NCI-H510A (cell line): ENCODE results near the gene DNMBP.
A peak's percentile ranks its signal among the peaks of the same experiment; 100 is the strongest.

Experiments used
- DNase-seq: peaks from one replicate; lab custom pipeline; 2025; lab: John Stamatoyannopoulos, UW

DNMBP gene

DNA sequence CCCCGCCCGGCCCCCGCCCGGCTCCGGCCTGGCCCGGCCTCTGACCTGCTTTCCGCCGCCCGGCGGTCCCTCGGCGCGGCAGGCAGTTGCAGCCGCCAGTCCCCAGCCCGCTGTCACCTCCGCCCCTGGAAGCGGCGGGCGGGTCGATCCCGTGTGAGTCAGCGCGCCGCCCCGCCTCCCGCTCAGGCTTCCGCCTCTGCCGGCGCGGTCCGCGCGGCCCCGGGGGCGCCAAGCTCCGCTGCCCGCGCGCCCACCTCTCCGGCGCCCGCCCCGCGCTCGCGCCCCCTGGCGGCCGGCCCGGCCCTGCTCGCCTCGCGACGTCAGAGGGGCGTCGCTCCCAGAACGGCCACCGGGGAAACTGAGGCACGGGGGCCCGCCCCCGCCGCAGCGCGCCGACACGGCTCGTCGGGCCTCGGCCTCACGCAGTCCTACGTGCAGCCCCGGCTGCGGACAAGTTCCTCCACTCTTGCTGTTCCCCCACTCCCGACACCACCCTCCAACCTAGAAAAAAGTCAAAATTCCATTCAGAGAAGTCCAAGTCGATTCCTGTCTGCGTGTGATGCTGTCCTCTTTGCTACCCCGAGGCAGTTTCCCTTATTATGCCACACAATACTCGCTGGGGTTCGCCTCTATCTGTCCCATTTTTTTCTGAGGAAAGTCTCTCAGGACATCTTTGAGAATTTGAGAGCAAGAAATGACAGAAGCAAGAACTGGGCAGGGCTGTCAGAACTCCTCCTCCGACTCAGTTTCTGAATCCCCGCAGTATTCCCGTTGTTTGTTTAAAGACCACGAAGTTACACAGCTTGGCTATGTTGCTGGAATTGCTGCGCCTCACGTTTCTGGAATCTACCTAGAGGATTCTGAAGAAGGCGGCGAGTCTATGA is at the start of gene DNMBP:
DNMBP (minus strand) TSS at position 155 of the 884 bp plus-strand sequence. CDS start 37,823 bp downstream, outside the sequence.
- peak; percentile 87 for DNase-seq

GRCh38 chr10:100057948-100058347 is 48.2 kb upstream of the DNMBP start:
- no peak for DNase-seq

GRCh38 chr10:100053686-100054460 is 44.1 kb upstream of the DNMBP start:
- DNase-seq, result no peak

- peak; percentile 72 for DNase-seq
Measured at GRCh38 chr10:100046021-100046486, 36.3 kb upstream of the DNMBP start.

DNA sequence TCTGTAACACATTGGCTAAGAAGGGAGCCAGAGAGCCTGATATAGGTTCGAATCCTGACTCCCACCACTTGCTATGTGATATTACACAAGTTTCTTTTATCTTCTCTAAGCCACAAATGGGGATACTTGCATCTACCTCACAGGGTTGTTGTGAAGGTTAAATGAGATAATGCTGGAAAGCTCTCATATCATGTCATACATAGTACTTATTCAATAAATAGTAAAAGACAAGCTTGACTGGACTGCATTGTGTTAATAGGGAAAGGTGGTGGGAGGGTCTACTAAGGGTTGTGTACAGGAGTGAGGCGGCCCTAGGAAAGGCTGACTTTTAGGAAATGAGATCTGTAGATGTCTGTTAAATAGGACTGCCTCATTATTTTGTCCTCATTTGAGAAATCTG is 35.8 kb upstream of the DNMBP start:
- no peak for DNase-seq

DNA sequence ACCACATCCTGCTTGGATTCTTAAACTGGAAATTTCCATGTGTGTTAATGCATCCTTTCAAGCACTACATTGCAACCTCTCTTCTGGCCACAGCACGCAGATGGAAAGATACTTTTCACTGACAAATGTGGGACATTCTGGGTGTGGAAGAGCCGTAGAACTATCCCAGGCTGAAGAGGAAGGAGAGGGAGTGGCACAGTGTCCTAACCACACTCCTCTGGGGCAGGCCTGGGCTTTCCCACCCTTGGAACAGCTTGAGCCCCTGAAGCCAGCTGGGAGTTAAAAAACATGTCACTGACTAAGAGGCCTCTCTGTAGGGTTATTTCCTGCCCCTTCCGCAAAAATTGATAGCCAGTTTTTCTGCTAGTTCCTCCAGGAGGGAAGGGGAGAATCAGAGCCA is 34.0 kb upstream of the DNMBP start:
- no peak for DNase-seq

DNA sequence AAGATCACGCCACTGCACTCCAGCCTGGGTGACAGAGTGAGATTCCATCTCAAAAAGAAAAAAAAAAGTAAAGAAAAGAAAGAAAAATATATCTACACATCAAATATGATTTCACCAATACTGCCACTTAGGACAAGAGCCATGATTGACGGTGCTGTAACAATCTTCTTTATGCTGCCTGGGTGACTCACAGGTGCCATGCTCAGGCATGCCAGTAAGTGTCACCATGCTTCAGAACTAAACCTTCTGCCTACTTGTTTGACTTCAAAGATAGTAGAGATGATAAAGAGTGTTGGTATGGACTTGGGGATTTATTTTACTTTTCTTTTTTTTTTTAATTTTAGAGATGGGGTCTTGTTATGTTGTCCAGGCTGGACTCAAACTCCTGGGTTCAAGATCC is 33.6 kb upstream of the DNMBP start:
- no peak for DNase-seq

DNA sequence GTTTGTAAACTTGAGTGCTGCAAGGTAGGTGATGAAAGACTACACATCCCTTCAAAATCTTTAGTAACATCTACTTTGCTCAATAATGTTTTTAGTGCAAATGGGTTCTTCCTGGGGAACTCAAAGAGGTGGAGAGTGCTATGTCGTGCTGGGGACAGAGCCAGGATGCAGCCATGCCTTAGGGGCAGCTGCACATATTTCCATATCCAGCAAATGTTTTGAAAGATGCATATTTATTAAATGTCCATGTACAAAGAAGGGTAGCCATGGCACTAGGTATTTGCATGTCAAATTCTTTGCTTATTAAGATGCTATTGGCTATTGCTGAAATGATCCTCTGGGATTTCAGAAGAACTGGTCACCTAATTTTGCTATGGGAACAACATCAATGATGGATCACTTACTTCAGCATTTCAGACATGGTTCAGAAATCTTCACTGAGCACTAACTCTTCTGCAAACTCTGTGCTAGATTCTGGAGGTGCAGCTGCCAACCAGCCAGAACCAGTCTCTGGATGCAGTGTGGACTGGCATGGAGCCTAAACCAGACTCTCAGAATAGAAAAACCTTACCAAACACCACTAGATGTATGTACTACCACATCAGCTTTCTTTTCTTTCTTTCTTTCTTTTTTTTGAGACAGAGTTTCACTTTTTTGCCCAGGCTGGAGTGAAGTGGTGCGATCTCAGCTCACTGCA is 31.7 kb upstream of the DNMBP start:
- DNase-seq, result no peak

- DNase-seq, result no peak
Measured at GRCh38 chr10:100038561-100039071, 28.9 kb upstream of the DNMBP start.

DNA sequence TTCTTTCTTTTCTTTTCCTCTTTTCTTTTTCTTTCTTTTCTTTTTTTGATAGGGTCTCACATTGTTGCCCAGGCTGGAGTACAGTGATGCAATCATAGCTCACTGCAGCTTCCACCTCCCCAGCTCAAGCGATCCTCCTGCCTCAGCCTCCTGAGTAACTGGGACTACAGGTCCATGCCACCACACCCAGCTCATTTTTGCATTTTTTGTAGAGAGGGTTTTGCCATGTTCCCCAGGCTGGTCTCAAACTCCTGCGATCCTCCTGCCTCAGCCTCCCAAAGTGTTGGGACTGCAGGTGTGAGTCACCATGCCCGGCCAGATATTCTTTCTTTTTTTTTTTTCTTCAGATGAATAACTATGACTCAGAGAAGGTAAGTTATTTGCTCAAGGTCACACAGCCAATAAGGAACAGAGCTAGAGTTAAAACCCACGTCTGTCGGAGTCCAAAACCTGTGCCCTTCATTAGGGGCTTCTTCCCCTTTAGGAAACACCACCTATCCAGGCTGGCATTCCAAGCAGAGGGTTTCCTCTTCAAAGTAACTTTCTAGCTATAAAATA is 28.1 kb upstream of the DNMBP start:
- no peak for DNase-seq

DNA sequence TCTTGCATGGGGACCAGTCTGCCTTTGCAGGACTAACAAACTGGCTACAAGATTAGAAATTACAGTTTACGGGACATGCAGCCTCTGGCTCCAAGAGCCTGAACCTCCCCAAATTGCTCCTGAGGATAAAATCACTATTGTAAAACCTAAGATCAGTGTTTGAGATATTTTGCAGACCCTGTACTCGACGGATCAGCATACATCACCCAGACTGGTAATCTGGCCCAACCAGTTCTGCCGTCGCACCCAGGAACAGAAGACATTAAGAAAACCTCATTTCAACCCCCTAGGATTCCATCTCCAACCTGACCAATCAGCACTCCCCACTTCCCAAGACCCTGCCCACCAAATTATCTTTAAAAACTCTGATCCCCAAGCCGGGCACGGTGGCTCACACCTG is 27.1 kb upstream of the DNMBP start:
- no peak for DNase-seq

GRCh38 chr10:100033766-100034418 is 24.1 kb upstream of the DNMBP start:
- no peak for DNase-seq

- DNase-seq, result no peak
Measured at GRCh38 chr10:100027416-100027815, 17.7 kb upstream of the DNMBP start.

DNA sequence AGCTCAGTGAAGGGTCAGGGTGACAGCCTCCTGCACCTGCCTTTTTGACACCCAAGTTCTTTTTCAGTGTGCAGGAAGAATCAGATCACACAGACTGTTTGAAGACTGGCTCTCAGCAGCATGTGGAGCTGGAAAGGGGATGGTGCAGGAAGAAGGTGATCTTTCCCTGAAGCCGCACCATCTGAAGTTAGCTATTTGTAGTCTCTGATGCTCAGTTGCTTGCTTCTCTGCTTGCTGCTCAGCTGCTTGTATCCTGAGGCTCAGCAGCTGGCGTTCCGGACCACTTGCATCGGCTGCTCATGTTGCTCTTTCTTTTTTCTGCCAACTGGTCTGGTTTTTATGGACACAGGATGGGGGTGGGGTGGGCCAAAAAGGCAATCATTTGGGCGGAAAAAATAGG is 15.8 kb upstream of the DNMBP start:
- peak; percentile 77 for DNase-seq

DNA sequence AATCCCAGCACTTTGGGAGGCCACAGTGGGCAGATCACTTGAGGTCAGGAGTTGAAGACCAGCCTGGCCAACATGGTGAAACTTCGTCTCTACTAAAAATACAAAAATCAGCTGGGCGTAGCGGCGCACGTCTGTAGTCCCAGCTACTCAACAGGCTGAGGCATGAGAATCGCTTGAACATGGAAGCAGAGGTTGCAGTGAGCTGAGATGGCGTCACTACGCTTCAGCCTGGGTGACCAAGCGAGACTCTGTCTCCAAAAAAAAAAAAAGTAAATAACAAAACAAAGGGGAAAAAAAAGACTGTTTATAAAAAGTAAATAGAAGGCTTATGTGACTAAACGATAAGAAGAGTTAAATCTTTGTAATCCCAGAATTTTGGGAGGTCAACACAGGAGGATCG is 15.0 kb upstream of the DNMBP start:
- peak; percentile 22 for DNase-seq

DNA sequence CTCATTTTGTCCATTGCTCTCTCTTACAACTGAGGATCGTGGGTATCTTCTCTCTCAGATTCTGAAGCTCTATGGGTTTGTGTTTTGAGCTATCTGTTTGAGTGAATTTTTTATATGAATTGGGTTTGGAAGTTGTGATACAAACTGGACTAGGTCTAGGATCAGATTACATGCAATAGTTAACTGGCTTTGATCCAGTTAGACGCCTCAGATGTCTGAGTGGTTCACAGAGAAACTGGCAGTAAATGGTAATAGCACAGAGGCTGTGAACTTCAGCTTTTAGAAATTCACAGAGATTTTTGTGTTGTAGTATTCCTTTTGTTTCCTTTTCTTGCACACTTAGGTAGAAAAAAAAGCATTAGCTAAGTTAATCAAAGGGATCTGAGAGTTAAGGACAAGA is 12.7 kb upstream of the DNMBP start:
- DNase-seq, result no peak

- no peak for DNase-seq
Measured at GRCh38 chr10:100021322-100021721, 11.6 kb upstream of the DNMBP start.

- peak; percentile 53 for DNase-seq
Measured at GRCh38 chr10:100020886-100021253, 11.1 kb upstream of the DNMBP start.

- DNase-seq, result peak; percentile 68
Measured at GRCh38 chr10:100020142-100020885, 10.6 kb upstream of the DNMBP start.

DNA sequence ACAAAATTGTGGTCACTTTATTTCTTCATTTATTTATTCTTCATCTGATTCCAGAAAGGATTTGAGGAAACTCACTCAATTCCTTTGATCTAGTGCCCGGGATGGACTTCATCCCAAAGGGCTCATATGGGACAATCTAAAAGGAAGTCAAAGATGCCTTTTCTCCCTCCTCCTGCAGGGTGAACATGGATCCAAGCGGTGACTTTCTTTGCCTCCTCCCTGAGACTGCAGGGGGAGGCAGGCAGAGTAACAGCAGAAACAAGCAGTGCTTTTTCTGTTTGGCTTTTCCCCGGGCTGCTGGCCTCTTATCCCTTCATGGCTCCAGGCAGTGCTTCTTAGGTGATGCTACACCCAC is 10.0 kb upstream of the DNMBP start:
- DNase-seq, result peak; percentile 49
